IPS-20b (cell line): Measurements from ENCODE around the gene USP49.

Experiments used
- H3K27ac ChIP-seq: one replicate; pipeline ENCODE4 v1.5.1; 2013; ENCODE audit warnings: low read length
- H3K27me3 ChIP-seq: 2 replicates; pipeline ENCODE4 v1.6.1; 2013; ENCODE audit warnings: mild to moderate bottlenecking, low read length, inconsistent platforms; ENCODE audit not compliant: insufficient read depth
- H3K36me3 ChIP-seq: 2 replicates; pipeline ENCODE4 v1.6.1; 2013; ENCODE audit warnings: low read depth, mild to moderate bottlenecking, inconsistent platforms, low read length, moderate library complexity; ENCODE audit not compliant: insufficient read depth
- H3K4me1 ChIP-seq: 2 replicates; pipeline ENCODE4 v1.6.1; 2013; ENCODE audit warnings: mild to moderate bottlenecking, control low read depth, inconsistent platforms, low read length, moderate library complexity; ENCODE audit not compliant: insufficient read depth
- H3K4me3 ChIP-seq: 2 replicates; pipeline ENCODE4 v1.5.1; 2013; ENCODE audit warnings: mild to moderate bottlenecking, low read length, inconsistent platforms
- H3K9ac ChIP-seq: 2 replicates; pipeline ENCODE4 v1.6.1; 2013; ENCODE audit warnings: low read depth, mild to moderate bottlenecking, inconsistent platforms, low read length, moderate library complexity
- H3K9me3 ChIP-seq: 2 replicates; pipeline ENCODE4 v1.6.1; 2013; ENCODE audit warnings: mild to moderate bottlenecking, low read depth, low read length, inconsistent platforms; ENCODE audit not compliant: insufficient read depth

USP49 gene

GRCh38 chr6:41757931-41758640, 137.1 kb downstream of the USP49 start:
- H3K4me3 ChIP-seq, result no peak overlapping the region
- H3K4me1 ChIP-seq, result peaks cover 2% of the 10 kb centered on the region; the same call in 1 of the 2 replicates
- no peaks in the 10 kb centered on the region for H3K9me3 ChIP-seq
- H3K27ac ChIP-seq, result no peak overlapping the region
- H3K27me3 ChIP-seq, result no peaks in the 10 kb centered on the region; the same call in 1 of the 2 replicates
- H3K9ac ChIP-seq, result no peak overlapping the region
- no peaks in the 10 kb centered on the region for H3K36me3 ChIP-seq

- Histone ChIP-seq H3K4me1 (peaks cover 2% of the 10 kb centered on the region; the same call in 1 of the 2 replicates), H3K4me3 (no peak overlapping the region), H3K36me3 (no peaks in the 10 kb centered on the region), H3K27ac (no peak overlapping the region), H3K9me3 (no peaks in the 10 kb centered on the region), H3K27me3 (no peaks in the 10 kb centered on the region; the same call in 1 of the 2 replicates), H3K9ac (no peak overlapping the region)
These were observed 137.9 kb downstream of the USP49 start for GRCh38 chr6:41757271-41757670.

DNA sequence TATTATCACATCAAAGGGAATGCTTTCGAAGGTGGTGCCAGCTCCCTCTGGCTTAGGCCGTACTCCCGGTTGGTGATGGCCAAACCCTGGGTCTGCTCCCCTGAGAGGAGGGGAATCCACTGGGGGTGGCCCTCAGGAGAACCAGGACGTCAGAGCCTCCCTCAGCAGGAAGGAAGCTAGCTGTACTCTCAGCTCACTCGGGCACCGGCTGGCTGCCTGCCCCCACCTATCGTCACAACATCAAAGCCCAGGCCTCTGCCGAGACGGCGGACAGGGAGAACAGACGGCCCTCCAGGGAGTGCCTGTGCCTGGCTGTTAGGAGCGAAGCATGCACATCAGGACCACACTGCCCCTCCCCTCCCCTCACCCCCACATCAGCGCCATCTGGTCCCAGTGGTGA, 138.8 kb downstream of the USP49 start:
- no peak overlapping the region for H3K27ac ChIP-seq
- peaks cover 2% of the 10 kb centered on the region; the same call in 1 of the 2 replicates for H3K4me1 ChIP-seq
- H3K9ac ChIP-seq, result no peak overlapping the region
- H3K36me3 ChIP-seq, result no peaks in the 10 kb centered on the region
- no peaks in the 10 kb centered on the region for H3K9me3 ChIP-seq
- H3K27me3 ChIP-seq, result no peaks in the 10 kb centered on the region; the same call in 1 of the 2 replicates
- no peak overlapping the region for H3K4me3 ChIP-seq

GRCh38 chr6:41755895-41756294, 139.3 kb downstream of the USP49 start:
- no peaks in the 10 kb centered on the region; the same call in 1 of the 2 replicates for H3K27me3 ChIP-seq

DNA sequence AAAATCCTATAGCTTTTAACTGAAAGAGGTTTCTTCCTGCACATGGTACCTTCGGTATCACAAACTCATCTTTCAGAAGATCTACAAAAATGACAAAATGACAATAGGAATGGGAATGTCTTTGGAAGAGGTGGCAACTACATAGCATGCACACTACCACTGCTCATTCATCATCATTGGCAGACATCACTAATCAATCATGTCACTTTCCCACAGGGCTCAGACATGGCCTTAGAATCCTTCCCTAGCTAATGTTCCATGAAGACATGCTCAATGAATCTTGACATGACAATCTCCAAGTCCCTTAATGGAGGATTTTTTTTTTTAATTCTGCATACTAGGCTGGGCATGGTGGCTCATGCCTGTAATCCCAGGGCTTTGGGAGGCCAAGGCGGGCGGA, 144.8 kb downstream of the USP49 start:
- H3K27ac ChIP-seq, result no peak overlapping the region
- H3K4me1 ChIP-seq, result no peaks in the 10 kb centered on the region
- H3K36me3 ChIP-seq, result no peaks in the 10 kb centered on the region
- no peak overlapping the region for H3K4me3 ChIP-seq
- no peaks in the 10 kb centered on the region for H3K9me3 ChIP-seq
- no peaks in the 10 kb centered on the region for H3K27me3 ChIP-seq
- H3K9ac ChIP-seq, result no peak overlapping the region

More at GRCh38 chr6:41755895-41756294, 139.3 kb downstream of the USP49 start:
- no peaks in the 10 kb centered on the region for H3K9me3 ChIP-seq
- no peak overlapping the region for H3K27ac ChIP-seq
- H3K9ac ChIP-seq, result no peak overlapping the region
- H3K36me3 ChIP-seq, result no peaks in the 10 kb centered on the region
- H3K4me3 ChIP-seq, result no peak overlapping the region
- H3K4me1 ChIP-seq, result peaks cover 2% of the 10 kb centered on the region; the same call in 1 of the 2 replicates

GRCh38 chr6:41748542-41748941, 146.6 kb downstream of the USP49 start:
- no peak overlapping the region for H3K9ac ChIP-seq

GRCh38 chr6:41748102-41748477, 147.1 kb downstream of the USP49 start:
- H3K9ac ChIP-seq, result no peak overlapping the region
- no peak overlapping the region for H3K4me3 ChIP-seq
- no peaks in the 10 kb centered on the region for H3K4me1 ChIP-seq
- H3K27ac ChIP-seq, result no peak overlapping the region
- no peaks in the 10 kb centered on the region for H3K9me3 ChIP-seq
- no peaks in the 10 kb centered on the region for H3K27me3 ChIP-seq
- H3K36me3 ChIP-seq, result no peaks in the 10 kb centered on the region

More at GRCh38 chr6:41748542-41748941, 146.6 kb downstream of the USP49 start:
- H3K9me3 ChIP-seq, result no peaks in the 10 kb centered on the region
- no peaks in the 10 kb centered on the region for H3K4me1 ChIP-seq
- no peak overlapping the region for H3K4me3 ChIP-seq
- H3K36me3 ChIP-seq, result no peaks in the 10 kb centered on the region
- no peaks in the 10 kb centered on the region for H3K27me3 ChIP-seq
- H3K27ac ChIP-seq, result no peak overlapping the region

DNA sequence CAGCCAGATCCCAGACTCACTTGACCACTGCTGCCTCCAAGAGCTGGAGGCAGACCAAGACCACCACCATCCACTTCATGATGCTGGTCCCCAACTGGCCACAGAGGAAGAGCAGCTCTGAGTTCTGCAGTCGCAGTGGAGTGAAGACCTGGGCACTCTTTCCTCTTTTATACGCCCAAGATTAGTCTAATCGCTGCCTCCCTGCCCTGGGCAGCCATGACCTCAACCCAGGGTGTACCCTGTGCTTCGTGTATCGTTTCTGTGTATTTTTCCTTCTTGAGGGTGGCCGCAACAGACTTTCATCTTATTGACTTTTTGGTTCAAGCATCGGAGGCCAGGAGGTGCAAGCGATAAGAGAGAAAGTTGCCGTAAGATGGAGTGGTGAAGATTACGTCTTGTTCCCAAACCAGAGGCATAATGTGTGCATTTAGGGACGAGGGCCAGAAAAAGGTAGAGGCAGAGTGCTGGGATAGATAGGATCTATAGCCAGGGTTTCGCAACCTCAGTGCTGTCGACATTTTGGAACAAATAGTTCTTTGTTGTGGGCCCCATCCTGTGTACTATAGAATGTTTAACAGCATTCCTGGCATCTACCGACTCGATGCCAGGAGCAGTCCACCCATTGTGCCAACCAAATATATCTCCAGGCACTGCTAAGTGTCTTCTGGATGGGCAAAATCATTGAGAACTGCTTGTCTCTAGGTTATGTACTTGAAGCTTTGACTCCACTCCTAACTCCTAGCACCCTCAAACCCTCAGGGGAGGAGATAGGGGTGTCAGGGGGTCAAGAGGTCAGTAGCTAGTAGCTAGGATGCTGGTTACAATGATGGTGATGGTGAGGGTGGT, 147.7 kb downstream of the USP49 start, which contains the start of gene PGC:
PGC (minus strand) TSS at position 142 of the 846 bp plus-strand sequence; CDS start at position 79, 63 bp downstream.
- Histone ChIP-seq H3K4me1 (no peaks in the 10 kb centered on the region), H3K4me3 (no peak within 1 kb of the TSS), H3K27me3 (no peaks in the 10 kb centered on the region), H3K9me3 (no peaks in the 10 kb centered on the region), H3K9ac (no peak within 1 kb of the TSS), H3K27ac (no peak within 1 kb of the TSS), H3K36me3 (no peaks in the 10 kb centered on the region)

GRCh38 chr6:41746107-41746506, 149.1 kb downstream of the USP49 start:
- Histone ChIP-seq H3K4me3 (no peak overlapping the region), H3K27me3 (no peaks in the 10 kb centered on the region), H3K4me1 (no peaks in the 10 kb centered on the region), H3K36me3 (no peaks in the 10 kb centered on the region), H3K9ac (no peak overlapping the region), H3K9me3 (no peaks in the 10 kb centered on the region), H3K27ac (no peak overlapping the region)

DNA sequence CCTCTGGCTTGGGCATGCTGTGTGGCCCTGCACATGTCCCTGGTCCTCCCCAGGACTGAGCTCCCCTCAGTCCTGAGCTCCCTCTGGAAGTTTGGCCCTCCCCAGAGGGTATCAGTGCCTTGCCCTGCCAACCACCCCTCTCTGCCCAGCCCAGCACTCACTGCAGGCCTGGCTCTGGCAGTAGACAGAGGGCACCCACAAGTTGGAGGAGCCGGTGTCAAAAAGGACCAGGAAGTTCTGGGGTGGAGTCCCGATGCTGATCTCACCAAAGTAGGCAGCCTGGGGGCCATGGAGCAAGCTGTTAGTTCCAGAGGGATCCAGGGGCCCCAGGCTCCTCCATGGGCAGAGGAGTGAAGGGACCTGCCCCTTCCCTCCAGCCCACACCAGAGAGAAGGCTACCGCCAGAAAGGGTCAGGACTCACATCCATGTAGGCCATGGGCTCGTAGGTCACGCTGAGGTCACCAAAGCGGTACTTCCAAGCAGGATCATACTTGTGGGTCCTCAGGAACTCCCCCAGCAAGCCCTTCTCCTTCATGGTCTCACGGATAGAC, 150.9 kb downstream of the USP49 start:
- Histone ChIP-seq H3K36me3 (no peaks in the 10 kb centered on the region), H3K27ac (no peak overlapping the region), H3K9me3 (no peaks in the 10 kb centered on the region), H3K27me3 (no peaks in the 10 kb centered on the region), H3K9ac (no peak overlapping the region), H3K4me3 (no peak overlapping the region), H3K4me1 (no peaks in the 10 kb centered on the region)

DNA sequence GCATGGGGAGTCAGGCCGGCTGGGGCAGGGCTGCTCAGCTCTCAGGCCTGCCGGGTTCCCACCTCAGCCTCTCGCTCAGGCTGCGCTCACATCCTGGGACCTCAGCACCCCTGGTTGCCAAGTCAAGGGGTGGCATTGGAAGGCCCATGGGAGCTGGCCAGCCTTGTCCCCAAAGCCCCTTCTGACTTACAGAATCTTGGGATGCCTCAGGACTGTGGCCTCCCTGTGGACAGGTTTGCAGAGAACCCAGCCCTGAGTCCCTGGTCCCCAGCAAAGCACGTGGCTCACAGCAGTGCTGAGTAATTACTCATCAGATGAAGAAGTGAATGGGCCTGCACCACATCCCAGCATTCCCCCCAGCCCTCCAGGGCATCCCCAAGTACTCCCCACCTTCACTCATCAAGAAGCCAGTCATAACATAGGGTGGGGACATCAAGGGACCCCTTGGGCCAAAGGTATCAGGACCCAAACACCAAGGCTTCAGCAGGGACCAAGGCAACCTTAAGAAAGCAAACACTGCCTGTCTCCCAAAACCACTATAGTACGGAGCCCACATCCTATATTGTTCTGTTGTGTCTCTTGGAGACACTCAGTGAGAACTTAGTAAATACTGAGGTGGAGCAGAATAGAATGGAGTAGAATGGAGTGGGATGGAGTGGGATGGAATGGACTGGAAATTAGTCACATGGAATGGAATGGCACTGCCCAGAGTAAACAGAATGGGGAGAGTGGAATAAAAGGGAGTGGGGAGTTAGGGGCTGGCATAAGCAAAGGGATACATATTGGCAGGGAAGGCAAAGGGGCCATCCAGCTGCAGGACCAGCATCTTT, 151.6 kb downstream of the USP49 start:
- Histone ChIP-seq H3K4me1 (no peaks in the 10 kb centered on the region), H3K4me3 (no peak overlapping the region), H3K27me3 (no peaks in the 10 kb centered on the region), H3K27ac (no peak overlapping the region), H3K36me3 (no peaks in the 10 kb centered on the region), H3K9ac (no peak overlapping the region), H3K9me3 (no peaks in the 10 kb centered on the region)
